HUES6 (cell line): ENCODE results near the gene RAB1B.

Source experiments
- H3K27ac ChIP-seq: 2 replicates; pipeline ENCODE4 v1.7.0; 2013; ENCODE audit warnings: low read depth, mild to moderate bottlenecking, low read length, inconsistent platforms
- H3K27me3 ChIP-seq: 2 replicates; pipeline ENCODE4 v1.6.1; 2013; ENCODE audit warnings: low read length; ENCODE audit not compliant: control insufficient read depth, insufficient read depth
- H3K36me3 ChIP-seq: 2 replicates; pipeline ENCODE4 v1.6.1; 2013; ENCODE audit warnings: low read length; ENCODE audit not compliant: control insufficient read depth, insufficient read depth
- H3K4me1 ChIP-seq: 2 replicates; pipeline ENCODE4 v1.6.1; 2013; ENCODE audit warnings: low read length; ENCODE audit not compliant: control insufficient read depth, insufficient read depth
- H3K4me3 ChIP-seq: 2 replicates; pipeline ENCODE4 v1.5.1; 2013; ENCODE audit warnings: low read depth, low read length
- H3K9ac ChIP-seq: one replicate; pipeline ENCODE4 v1.6.1; 2013; ENCODE audit warnings: mild to moderate bottlenecking, low read length
- H3K9me3 ChIP-seq: 2 replicates; pipeline ENCODE4 v1.6.1; 2013; ENCODE audit warnings: low read depth, low read length; ENCODE audit not compliant: control insufficient read depth, insufficient read depth

The RAB1B gene

DNA sequence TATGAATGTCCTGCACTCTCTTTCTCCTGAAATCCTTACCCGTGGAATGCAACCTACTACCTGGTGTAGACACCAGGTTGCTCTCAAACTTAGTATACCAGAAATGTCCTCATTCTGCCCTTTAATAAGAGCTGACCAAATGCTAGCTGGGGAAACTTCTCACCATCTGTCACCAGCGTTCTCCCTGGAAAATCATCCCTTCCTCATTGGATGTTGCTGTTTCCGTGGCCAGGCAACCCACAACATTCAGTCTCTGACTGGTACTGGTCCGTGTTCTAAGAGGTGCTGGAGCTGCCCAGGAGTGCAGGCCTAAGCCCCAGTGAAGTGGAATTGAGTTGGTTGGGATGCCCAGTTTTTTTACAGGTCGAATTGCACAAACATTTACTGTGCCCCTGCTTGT lies 40.7 kb upstream of the RAB1B start:
- H3K4me1 ChIP-seq, result peaks cover 7% of the 10 kb centered on the region; the same call in 1 of the 2 replicates
- no peak overlapping the region for H3K4me3 ChIP-seq
- H3K36me3 ChIP-seq, result peaks cover 20% of the 10 kb centered on the region
- H3K27ac ChIP-seq, result no peak overlapping the region
- H3K27me3 ChIP-seq, result no peaks in the 10 kb centered on the region
- peak overlapping the region; percentile 25 for H3K9ac ChIP-seq
- no peaks in the 10 kb centered on the region for H3K9me3 ChIP-seq

GRCh38 chr11:66228521-66228920 lies 39.9 kb upstream of the RAB1B start:
- H3K4me3 ChIP-seq, result no peak overlapping the region
- no peaks in the 10 kb centered on the region for H3K27me3 ChIP-seq
- peaks cover 7% of the 10 kb centered on the region; the same call in 1 of the 2 replicates for H3K4me1 ChIP-seq
- no peak overlapping the region for H3K9ac ChIP-seq
- peaks cover 28% of the 10 kb centered on the region for H3K36me3 ChIP-seq
- no peak overlapping the region for H3K27ac ChIP-seq
- H3K9me3 ChIP-seq, result no peaks in the 10 kb centered on the region

- Histone ChIP-seq H3K27ac (no peak overlapping the region), H3K27me3 (no peaks in the 10 kb centered on the region), H3K9me3 (no peaks in the 10 kb centered on the region), H3K36me3 (peaks cover 41% of the 10 kb centered on the region), H3K9ac (no peak overlapping the region), H3K4me1 (peaks cover 7% of the 10 kb centered on the region; the same call in 1 of the 2 replicates), H3K4me3 (no peak overlapping the region)
Observed at GRCh38 chr11:66230156-66230555, 38.3 kb upstream of the RAB1B start.

GRCh38 chr11:66230978-66231377 lies 37.5 kb upstream of the RAB1B start:
- no peak overlapping the region for H3K9ac ChIP-seq
- H3K36me3 ChIP-seq, result peaks cover 48% of the 10 kb centered on the region
- H3K4me3 ChIP-seq, result no peak overlapping the region
- no peaks in the 10 kb centered on the region for H3K27me3 ChIP-seq
- no peak overlapping the region for H3K27ac ChIP-seq
- H3K4me1 ChIP-seq, result peaks cover 7% of the 10 kb centered on the region; the same call in 1 of the 2 replicates
- no peaks in the 10 kb centered on the region for H3K9me3 ChIP-seq

- Histone ChIP-seq H3K36me3 (peaks cover 52% of the 10 kb centered on the region), H3K27me3 (no peaks in the 10 kb centered on the region), H3K4me1 (peaks cover 7% of the 10 kb centered on the region; the same call in 1 of the 2 replicates), H3K9ac (peak overlapping the region; percentile 34), H3K4me3 (no peak overlapping the region), H3K9me3 (no peaks in the 10 kb centered on the region), H3K27ac (no peak overlapping the region)
Observed at GRCh38 chr11:66231561-66231960, 36.9 kb upstream of the RAB1B start.

GRCh38 chr11:66232769-66233168 lies 35.7 kb upstream of the RAB1B start:
- Histone ChIP-seq H3K4me1 (peaks cover 7% of the 10 kb centered on the region; the same call in 1 of the 2 replicates), H3K36me3 (peaks cover 52% of the 10 kb centered on the region), H3K4me3 (no peak overlapping the region), H3K27ac (no peak overlapping the region), H3K9me3 (no peaks in the 10 kb centered on the region), H3K9ac (no peak overlapping the region), H3K27me3 (no peaks in the 10 kb centered on the region)

- no peak overlapping the region for H3K27ac ChIP-seq
- no peak overlapping the region for H3K4me3 ChIP-seq
- peaks cover 5% of the 10 kb centered on the region; the same call in 1 of the 2 replicates for H3K4me1 ChIP-seq
- H3K27me3 ChIP-seq, result no peaks in the 10 kb centered on the region
- H3K9me3 ChIP-seq, result no peaks in the 10 kb centered on the region
- H3K9ac ChIP-seq, result no peak overlapping the region
- peaks cover 52% of the 10 kb centered on the region for H3K36me3 ChIP-seq
Observed at GRCh38 chr11:66233301-66233700, 35.1 kb upstream of the RAB1B start.

- Histone ChIP-seq H3K36me3 (peaks cover 64% of the 10 kb centered on the region), H3K4me3 (no peak overlapping the region), H3K27ac (no peak overlapping the region)
Observed at GRCh38 chr11:66235141-66235540, 33.3 kb upstream of the RAB1B start.

GRCh38 chr11:66237867-66238266 lies 30.6 kb upstream of the RAB1B start:
- Histone ChIP-seq H3K9me3 (no peaks in the 10 kb centered on the region), H3K27ac (no peak overlapping the region), H3K9ac (no peak overlapping the region), H3K4me3 (no peak overlapping the region), H3K4me1 (peaks cover 5% of the 10 kb centered on the region; the same call in 1 of the 2 replicates), H3K36me3 (peaks cover 59% of the 10 kb centered on the region), H3K27me3 (no peaks in the 10 kb centered on the region)

More at GRCh38 chr11:66235141-66235540, 33.3 kb upstream of the RAB1B start:
- H3K9me3 ChIP-seq, result no peaks in the 10 kb centered on the region
- no peak overlapping the region for H3K9ac ChIP-seq
- H3K27me3 ChIP-seq, result no peaks in the 10 kb centered on the region
- peaks cover under 1% of the 10 kb centered on the region; the same call in 1 of the 2 replicates for H3K4me1 ChIP-seq

GRCh38 chr11:66238786-66239413 lies 29.5 kb upstream of the RAB1B start:
- peaks cover 5% of the 10 kb centered on the region; the same call in 1 of the 2 replicates for H3K4me1 ChIP-seq
- no peak overlapping the region for H3K9ac ChIP-seq
- no peak overlapping the region for H3K27ac ChIP-seq
- no peaks in the 10 kb centered on the region for H3K9me3 ChIP-seq
- no peak overlapping the region for H3K4me3 ChIP-seq
- peaks cover 49% of the 10 kb centered on the region for H3K36me3 ChIP-seq
- H3K27me3 ChIP-seq, result no peaks in the 10 kb centered on the region

DNA sequence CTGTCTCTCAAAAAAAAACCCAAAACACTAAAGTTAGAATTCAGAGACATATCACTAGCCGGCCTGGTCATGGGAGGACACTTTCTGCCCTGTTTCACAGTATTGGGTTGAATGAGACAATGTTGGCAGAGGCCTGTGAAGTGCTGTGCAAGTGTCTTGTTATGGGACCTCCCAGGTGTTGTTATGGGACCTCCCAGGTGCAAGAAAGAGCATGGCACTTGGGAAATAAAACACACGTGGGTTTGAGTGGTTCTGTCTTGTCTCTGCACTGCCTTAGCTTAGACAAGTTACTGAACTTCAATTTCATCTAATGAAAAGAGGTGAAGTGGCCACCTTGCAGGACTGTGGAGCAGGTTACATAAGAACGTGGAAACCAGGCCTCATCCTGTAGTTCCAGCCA lies 28.9 kb upstream of the RAB1B start:
- Histone ChIP-seq H3K9me3 (no peaks in the 10 kb centered on the region), H3K4me1 (peaks cover 5% of the 10 kb centered on the region; the same call in 1 of the 2 replicates), H3K27me3 (no peaks in the 10 kb centered on the region), H3K9ac (no peak overlapping the region), H3K27ac (no peak overlapping the region), H3K4me3 (no peak overlapping the region), H3K36me3 (peaks cover 43% of the 10 kb centered on the region)
